Stimulated activated memory B cell treated with anti-CD40 and anti-IgM and Interleukin-4, amounts not matched to agents 10 μg/mL and 1 μg/mL and 100 μg/mL, for 72 hours (primary cell): ENCODE data around the gene BLTP1.

ENCODE experiments used
- ATAC-seq: fragments of 150-1000 bp; cut with Tn5 transposase; 2 replicates; pipeline ENCODE4 v1.10.0; 2021
- H3K27ac Mint-ChIP-seq: one replicate; pipeline ENCODE4 v1.8.0; 2022; ENCODE audit warnings: mild to moderate bottlenecking, mixed read lengths
- H3K27me3 Mint-ChIP-seq: one replicate; pipeline ENCODE4 v1.8.0; 2022; ENCODE audit warnings: mixed read lengths
- H3K36me3 Mint-ChIP-seq: one replicate; pipeline ENCODE4 v1.8.0; 2022; ENCODE audit warnings: mixed read lengths
- H3K4me1 Mint-ChIP-seq: one replicate; pipeline ENCODE4 v1.8.0; 2022; ENCODE audit warnings: mixed read lengths
- H3K4me3 Mint-ChIP-seq: one replicate; pipeline ENCODE4 v1.8.0; 2022; ENCODE audit warnings: mild to moderate bottlenecking, moderate library complexity, mixed read lengths
- H3K9me3 Mint-ChIP-seq: one replicate; pipeline ENCODE4 v1.8.0; 2022; ENCODE audit warnings: mixed read lengths

The BLTP1 gene

GRCh38 chr4:122150931-122151330 lies 1.2 kb upstream of the BLTP1 start:
- H3K27ac Mint-ChIP-seq = peak overlapping the region; percentile 96
- peaks cover 50% of the 10 kb centered on the region for H3K4me1 Mint-ChIP-seq
- no peak for ATAC-seq
- H3K4me3 Mint-ChIP-seq = peak overlapping the region; percentile 100
- H3K27me3 Mint-ChIP-seq = peaks cover 9% of the 10 kb centered on the region
- peaks cover 7% of the 10 kb centered on the region for H3K36me3 Mint-ChIP-seq
- no peaks in the 10 kb centered on the region for H3K9me3 Mint-ChIP-seq

GRCh38 chr4:122152711-122153226 lies 638 bp downstream of the BLTP1 start:
- peak; percentile 65 for ATAC-seq

GRCh38 chr4:122156819-122157218 lies 4.7 kb downstream of the BLTP1 start:
- Mint-ChIP-seq H3K27ac (no peak overlapping the region), H3K4me3 (no peak overlapping the region)
- no peak for ATAC-seq

More at GRCh38 chr4:122152711-122153226, 638 bp downstream of the BLTP1 start:
- Mint-ChIP-seq H3K27ac (peak overlapping the region; percentile 96), H3K4me1 (peaks cover 64% of the 10 kb centered on the region), H3K36me3 (peaks cover 19% of the 10 kb centered on the region), H3K4me3 (peak overlapping the region; percentile 100), H3K9me3 (no peaks in the 10 kb centered on the region), H3K27me3 (no peaks in the 10 kb centered on the region)

GRCh38 chr4:122163301-122163700 lies 11.2 kb downstream of the BLTP1 start:
- Mint-ChIP-seq H3K27me3 (no peaks in the 10 kb centered on the region), H3K36me3 (peaks cover 30% of the 10 kb centered on the region), H3K4me3 (no peak overlapping the region), H3K4me1 (peaks cover 57% of the 10 kb centered on the region), H3K9me3 (no peaks in the 10 kb centered on the region), H3K27ac (no peak overlapping the region)
- ATAC-seq = no peak

More at GRCh38 chr4:122156819-122157218, 4.7 kb downstream of the BLTP1 start:
- no peaks in the 10 kb centered on the region for H3K27me3 Mint-ChIP-seq
- peaks cover 62% of the 10 kb centered on the region for H3K4me1 Mint-ChIP-seq
- H3K36me3 Mint-ChIP-seq = peaks cover 38% of the 10 kb centered on the region
- no peaks in the 10 kb centered on the region for H3K9me3 Mint-ChIP-seq

GRCh38 chr4:122163767-122164166 lies 11.6 kb downstream of the BLTP1 start:
- Mint-ChIP-seq H3K4me3 (no peak overlapping the region), H3K9me3 (no peaks in the 10 kb centered on the region), H3K27me3 (no peaks in the 10 kb centered on the region), H3K27ac (no peak overlapping the region), H3K4me1 (peaks cover 57% of the 10 kb centered on the region), H3K36me3 (peaks cover 30% of the 10 kb centered on the region)
- ATAC-seq = no peak

GRCh38 chr4:122167369-122167768 lies 15.2 kb downstream of the BLTP1 start:
- Mint-ChIP-seq H3K36me3 (peaks cover 27% of the 10 kb centered on the region), H3K9me3 (no peaks in the 10 kb centered on the region), H3K27ac (no peak overlapping the region), H3K27me3 (no peaks in the 10 kb centered on the region), H3K4me1 (peaks cover 56% of the 10 kb centered on the region), H3K4me3 (no peak overlapping the region)
- ATAC-seq = no peak

GRCh38 chr4:122170775-122171174 lies 18.6 kb downstream of the BLTP1 start:
- H3K27me3 Mint-ChIP-seq = no peaks in the 10 kb centered on the region
- no peak overlapping the region for H3K27ac Mint-ChIP-seq
- H3K36me3 Mint-ChIP-seq = peaks cover 40% of the 10 kb centered on the region
- H3K4me1 Mint-ChIP-seq = peaks cover 35% of the 10 kb centered on the region
- ATAC-seq = no peak
- H3K9me3 Mint-ChIP-seq = no peaks in the 10 kb centered on the region
- H3K4me3 Mint-ChIP-seq = no peak overlapping the region

GRCh38 chr4:122171323-122171722 lies 19.2 kb downstream of the BLTP1 start:
- H3K36me3 Mint-ChIP-seq = peaks cover 40% of the 10 kb centered on the region
- peaks cover 35% of the 10 kb centered on the region for H3K4me1 Mint-ChIP-seq
- H3K27ac Mint-ChIP-seq = no peak overlapping the region
- no peaks in the 10 kb centered on the region for H3K27me3 Mint-ChIP-seq
- no peak overlapping the region for H3K4me3 Mint-ChIP-seq
- no peak for ATAC-seq
- H3K9me3 Mint-ChIP-seq = no peaks in the 10 kb centered on the region

GRCh38 chr4:122172266-122172665 lies 20.1 kb downstream of the BLTP1 start:
- no peaks in the 10 kb centered on the region for H3K27me3 Mint-ChIP-seq
- H3K9me3 Mint-ChIP-seq = no peaks in the 10 kb centered on the region
- no peak overlapping the region for H3K27ac Mint-ChIP-seq
- H3K4me1 Mint-ChIP-seq = peaks cover 29% of the 10 kb centered on the region
- no peak for ATAC-seq
- H3K4me3 Mint-ChIP-seq = no peak overlapping the region
- H3K36me3 Mint-ChIP-seq = peaks cover 41% of the 10 kb centered on the region

- Mint-ChIP-seq H3K4me3 (no peak overlapping the region), H3K4me1 (no peaks in the 10 kb centered on the region), H3K36me3 (peaks cover 40% of the 10 kb centered on the region), H3K27ac (no peak overlapping the region), H3K9me3 (no peaks in the 10 kb centered on the region), H3K27me3 (no peaks in the 10 kb centered on the region)
- no peak for ATAC-seq
Measured at GRCh38 chr4:122178961-122179360, 26.8 kb downstream of the BLTP1 start.

GRCh38 chr4:122195718-122196117 lies 43.6 kb downstream of the BLTP1 start:
- H3K4me1 Mint-ChIP-seq = no peaks in the 10 kb centered on the region
- no peak overlapping the region for H3K27ac Mint-ChIP-seq
- H3K27me3 Mint-ChIP-seq = no peaks in the 10 kb centered on the region
- no peak for ATAC-seq
- no peak overlapping the region for H3K4me3 Mint-ChIP-seq
- peaks cover 25% of the 10 kb centered on the region for H3K36me3 Mint-ChIP-seq
- H3K9me3 Mint-ChIP-seq = no peaks in the 10 kb centered on the region
